ENCODE data around the gene DND1. TPM values are rescaled to one million over a fixed set of nuclear protein-coding genes. Genes with fewer than 3 reads are reported as not detected.

Gene DND1
- total RNA-seq, 1 experiment from 2014 or later, result 3.3 TPM

GRCh38 chr5:140672455-140673186 is 755 bp downstream of the DND1 start:
- TF ChIP-seq, protein P1, sequence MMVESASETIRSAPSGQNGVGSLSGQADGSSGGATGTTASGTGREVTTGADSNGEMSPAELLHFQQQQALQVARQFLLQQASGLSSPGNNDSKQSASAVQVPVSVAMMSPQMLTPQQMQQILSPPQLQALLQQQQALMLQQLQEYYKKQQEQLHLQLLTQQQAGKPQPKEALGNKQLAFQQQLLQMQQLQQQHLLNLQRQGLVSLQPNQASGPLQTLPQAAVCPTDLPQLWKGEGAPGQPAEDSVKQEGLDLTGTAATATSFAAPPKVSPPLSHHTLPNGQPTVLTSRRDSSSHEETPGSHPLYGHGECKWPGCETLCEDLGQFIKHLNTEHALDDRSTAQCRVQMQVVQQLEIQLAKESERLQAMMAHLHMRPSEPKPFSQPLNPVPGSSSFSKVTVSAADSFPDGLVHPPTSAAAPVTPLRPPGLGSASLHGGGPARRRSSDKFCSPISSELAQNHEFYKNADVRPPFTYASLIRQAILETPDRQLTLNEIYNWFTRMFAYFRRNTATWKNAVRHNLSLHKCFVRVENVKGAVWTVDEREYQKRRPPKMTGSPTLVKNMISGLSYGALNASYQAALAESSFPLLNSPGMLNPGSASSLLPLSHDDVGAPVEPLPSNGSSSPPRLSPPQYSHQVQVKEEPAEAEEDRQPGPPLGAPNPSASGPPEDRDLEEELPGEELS (CRISPR knock-in tag; IDR thresholded peaks at IDR 0.05), result no peak
- TF ChIP-seq MLX (CRISPR knock-in tag; IDR thresholded peaks at IDR 0.05) (no peak), SMAD3 (CRISPR knock-in tag; IDR thresholded peaks at IDR 0.05; ENCODE audit: borderline replicate concordance) (no peak), JUN (CRISPR knock-in tag; IDR thresholded peaks at IDR 0.05) (no peak), ESRRA (CRISPR knock-in tag; IDR thresholded peaks at IDR 0.05; ENCODE audit: borderline replicate concordance) (no peak), ZNF425 (CRISPR knock-in tag; conservative IDR thresholded peaks at IDR 0.05) (no peak), ZNF671 (CRISPR knock-in tag; IDR thresholded peaks at IDR 0.05) (no peak), CBFB (CRISPR knock-in tag; IDR thresholded peaks at IDR 0.05; ENCODE audit: low read depth) (no peak), ATF1 (CRISPR knock-in tag; IDR thresholded peaks at IDR 0.05) (no peak), ZBTB21 (CRISPR knock-in tag; IDR thresholded peaks at IDR 0.05; ENCODE audit: borderline replicate concordance) (no peak), ZNF416 (CRISPR knock-in tag; IDR thresholded peaks at IDR 0.05) (no peak), HMGA2 (CRISPR knock-in tag; IDR thresholded peaks at IDR 0.05) (no peak), NR3C1 (CRISPR knock-in tag; conservative IDR thresholded peaks at IDR 0.05; ENCODE audit: low read depth) (no peak), NR1H2 (CRISPR knock-in tag; IDR thresholded peaks at IDR 0.05) (no peak), GABPB1 (CRISPR knock-in tag; IDR thresholded peaks at IDR 0.05) (no peak), ZSCAN18 (CRISPR knock-in tag; IDR thresholded peaks at IDR 0.05) (no peak), CREB1 (CRISPR knock-in tag; IDR thresholded peaks at IDR 0.05) (no peak)
- TF ChIP-seq, protein P2, sequence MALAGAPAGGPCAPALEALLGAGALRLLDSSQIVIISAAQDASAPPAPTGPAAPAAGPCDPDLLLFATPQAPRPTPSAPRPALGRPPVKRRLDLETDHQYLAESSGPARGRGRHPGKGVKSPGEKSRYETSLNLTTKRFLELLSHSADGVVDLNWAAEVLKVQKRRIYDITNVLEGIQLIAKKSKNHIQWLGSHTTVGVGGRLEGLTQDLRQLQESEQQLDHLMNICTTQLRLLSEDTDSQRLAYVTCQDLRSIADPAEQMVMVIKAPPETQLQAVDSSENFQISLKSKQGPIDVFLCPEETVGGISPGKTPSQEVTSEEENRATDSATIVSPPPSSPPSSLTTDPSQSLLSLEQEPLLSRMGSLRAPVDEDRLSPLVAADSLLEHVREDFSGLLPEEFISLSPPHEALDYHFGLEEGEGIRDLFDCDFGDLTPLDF (CRISPR knock-in tag; IDR thresholded peaks at IDR 0.05), result no peak
- TF ChIP-seq, protein P3, sequence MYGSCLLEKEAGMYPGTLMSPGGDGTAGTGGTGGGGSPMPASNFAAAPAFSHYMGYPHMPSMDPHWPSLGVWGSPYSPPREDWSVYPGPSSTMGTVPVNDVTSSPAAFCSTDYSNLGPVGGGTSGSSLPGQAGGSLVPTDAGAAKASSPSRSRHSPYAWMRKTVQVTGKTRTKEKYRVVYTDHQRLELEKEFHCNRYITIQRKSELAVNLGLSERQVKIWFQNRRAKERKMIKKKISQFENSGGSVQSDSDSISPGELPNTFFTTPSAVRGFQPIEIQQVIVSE (CRISPR knock-in tag; IDR thresholded peaks at IDR 0.05; ENCODE audit: borderline replicate concordance), result no peak
- Mint-ChIP-seq H3K4me3 (no peak overlapping the region), H3K9me3 (no peaks in the 10 kb centered on the region), H3K27ac (no peak overlapping the region), H3K36me3 (peaks cover 57% of the 10 kb centered on the region), H3K27me3 (ENCODE audit: low read depth) (no peaks in the 10 kb centered on the region), H3K4me1 (peaks cover 7% of the 10 kb centered on the region)
- DNase-seq (ENCODE audit: low spot score), result peak; percentile 22
- POLR2A ChIA-PET, result interaction anchor here (0.9 to 1.1 kb wide), 2 partner anchors 7 to 108 kb away, joined by 3 to 4 read pairs; partner anchors contain the start of genes APBB3 and WDR55
- CTCF ChIA-PET, result interaction anchor here (0.6 to 1.6 kb wide), 3 partner anchors 38 to 326 kb away, joined by 3 to 4 read pairs (median 4); partner anchors contain the start of gene HBEGF
- peak; percentile 22 for ATAC-seq
